HG03469 (cell line): ENCODE data around the gene SIM2.

ENCODE experiments used
- ATAC-seq: cut with Tn5 transposase; IDR thresholded peaks from one replicate; pipeline ENCODE4 v1.9.1; 2021; ENCODE audit warnings: mild to moderate bottlenecking, moderate library complexity, moderate number of reproducible peaks; ENCODE audit not compliant: unreplicated experiment

Gene SIM2

GRCh38 chr21:36791695-36792470, 93.0 kb downstream of the SIM2 start:
- no peak for ATAC-seq

- no peak for ATAC-seq
Observed at GRCh38 chr21:36792505-36792967, 93.6 kb downstream of the SIM2 start.

GRCh38 chr21:36796070-36796469, 97.2 kb downstream of the SIM2 start:
- no peak for ATAC-seq

GRCh38 chr21:36798491-36798890, 99.6 kb downstream of the SIM2 start:
- ATAC-seq = no peak
